ES-I3 (cell line): ENCODE data around the gene MCAM.

Experiments used
- H3K36me3 ChIP-seq: 2 replicates; pipeline ENCODE4 v1.6.1; 2013; ENCODE audit warnings: mild to moderate bottlenecking, low read length, control low read depth, moderate library complexity; ENCODE audit not compliant: insufficient read depth
- H3K4me1 ChIP-seq: 2 replicates; pipeline ENCODE4 v1.6.1; 2013; ENCODE audit warnings: mild to moderate bottlenecking, control low read depth, low read length; ENCODE audit not compliant: insufficient read depth
- H3K9ac ChIP-seq: 2 replicates; pipeline ENCODE4 v1.6.1; 2013; ENCODE audit warnings: low read depth, mild to moderate bottlenecking, low read length, moderate library complexity
- H3K9me3 ChIP-seq: 2 replicates; pipeline ENCODE4 v1.6.1; 2013; ENCODE audit warnings: mild to moderate bottlenecking, low read length, moderate library complexity; ENCODE audit not compliant: control insufficient read depth, insufficient read depth

The MCAM gene

DNA sequence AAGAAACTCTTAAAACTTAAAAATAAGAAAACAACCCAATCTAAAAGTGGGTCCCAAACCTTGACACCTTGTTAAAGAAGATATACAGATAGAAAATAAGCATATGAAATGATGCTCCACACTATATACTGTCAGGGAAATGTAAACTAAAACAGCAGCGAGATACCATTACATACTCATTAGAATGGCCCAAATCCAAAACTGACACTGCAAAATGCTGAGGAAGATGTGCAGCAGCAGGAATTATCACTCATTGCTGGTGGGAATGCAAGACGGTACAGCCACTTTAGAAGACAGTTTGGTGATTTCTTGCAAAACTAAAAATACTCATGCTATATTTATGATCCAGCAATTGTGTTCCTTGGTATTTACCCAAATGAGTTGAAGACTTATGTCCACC is 12.4 kb upstream of the MCAM start:
- H3K9ac ChIP-seq = no peak overlapping the region
- H3K9me3 ChIP-seq = no peaks in the 10 kb centered on the region
- H3K4me1 ChIP-seq = no peaks in the 10 kb centered on the region; the same call in 1 of the 2 replicates
- no peaks in the 10 kb centered on the region for H3K36me3 ChIP-seq

DNA sequence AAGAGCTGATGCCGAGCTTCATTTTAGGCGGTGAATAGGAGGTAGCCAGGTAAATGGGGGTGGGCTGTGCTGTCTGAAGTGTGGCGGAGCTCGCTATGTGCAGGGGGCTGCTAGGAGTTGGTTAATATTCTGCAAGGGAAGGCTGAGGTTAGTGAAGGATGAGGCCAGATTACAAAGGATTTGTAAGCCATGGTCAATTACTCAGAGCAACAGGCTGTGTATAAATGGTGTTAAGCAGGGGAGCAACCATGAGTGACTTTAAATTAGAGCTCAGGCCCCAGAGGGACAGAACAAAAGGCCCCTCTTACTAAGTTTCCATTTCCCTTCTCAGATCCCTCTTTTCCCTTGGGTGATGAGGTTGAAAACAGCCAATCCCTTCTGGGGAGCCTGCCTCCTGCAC is 7.3 kb upstream of the MCAM start:
- Histone ChIP-seq H3K36me3 (no peaks in the 10 kb centered on the region), H3K9me3 (no peaks in the 10 kb centered on the region), H3K4me1 (peaks cover 10% of the 10 kb centered on the region), H3K9ac (no peak overlapping the region)

DNA sequence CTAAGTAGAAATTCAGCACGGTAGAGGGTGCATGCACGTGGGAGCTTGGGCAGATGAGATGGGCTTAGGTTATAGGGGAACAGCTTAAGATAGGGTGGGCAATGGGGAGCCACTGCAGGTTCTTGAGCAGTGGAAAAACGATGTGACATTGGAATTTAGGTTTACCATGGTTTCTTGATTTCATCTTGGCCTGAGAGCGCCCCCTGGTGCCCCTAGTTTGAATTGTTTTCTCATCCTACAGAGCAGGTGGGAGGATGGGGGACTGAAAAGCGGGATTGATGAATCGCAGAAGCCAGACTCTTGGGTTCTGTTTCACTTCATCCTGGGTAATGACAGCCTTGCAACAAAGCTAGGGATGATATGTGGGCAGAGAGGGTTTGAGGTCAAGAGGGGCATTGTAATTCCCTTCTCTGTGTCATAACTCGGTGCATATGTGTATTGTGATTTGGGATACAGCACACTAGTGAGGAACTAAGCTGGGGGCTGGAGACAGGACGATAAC is 6.7 kb upstream of the MCAM start:
- no peak overlapping the region for H3K9ac ChIP-seq
- no peaks in the 10 kb centered on the region for H3K9me3 ChIP-seq
- no peaks in the 10 kb centered on the region for H3K36me3 ChIP-seq
- peaks cover 14% of the 10 kb centered on the region for H3K4me1 ChIP-seq

DNA sequence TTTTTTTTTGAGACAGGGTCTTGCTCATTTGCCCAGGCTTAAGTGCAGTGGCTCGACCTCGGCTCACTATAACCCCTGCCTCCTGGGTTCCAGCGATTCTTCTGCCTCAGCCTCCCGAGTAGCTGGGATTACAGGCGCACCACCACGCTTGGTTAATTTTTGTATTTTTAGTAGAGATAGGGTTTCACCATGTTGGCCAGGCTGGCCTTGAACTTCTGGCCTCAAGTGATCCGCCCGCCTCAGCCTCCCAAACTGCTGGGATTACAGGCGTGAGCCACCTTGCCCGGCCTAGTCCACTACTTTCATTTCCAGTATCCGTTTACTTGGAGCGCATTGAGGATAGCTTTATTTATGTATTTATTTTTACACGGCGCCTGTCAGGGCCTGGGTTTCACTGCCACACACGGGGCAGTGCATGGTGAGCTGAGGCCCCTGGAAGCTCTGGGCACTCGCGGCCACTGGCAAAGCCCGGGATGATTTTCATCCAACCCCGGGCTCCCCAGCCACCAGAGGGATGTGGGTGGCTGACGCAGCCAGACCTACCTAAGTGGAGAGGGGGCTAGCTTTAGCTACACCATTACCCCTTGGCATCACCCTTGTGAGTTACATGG is 6.1 kb upstream of the MCAM start:
- Histone ChIP-seq H3K36me3 (no peaks in the 10 kb centered on the region), H3K9ac (no peak overlapping the region), H3K4me1 (peaks cover 14% of the 10 kb centered on the region), H3K9me3 (no peaks in the 10 kb centered on the region)

DNA sequence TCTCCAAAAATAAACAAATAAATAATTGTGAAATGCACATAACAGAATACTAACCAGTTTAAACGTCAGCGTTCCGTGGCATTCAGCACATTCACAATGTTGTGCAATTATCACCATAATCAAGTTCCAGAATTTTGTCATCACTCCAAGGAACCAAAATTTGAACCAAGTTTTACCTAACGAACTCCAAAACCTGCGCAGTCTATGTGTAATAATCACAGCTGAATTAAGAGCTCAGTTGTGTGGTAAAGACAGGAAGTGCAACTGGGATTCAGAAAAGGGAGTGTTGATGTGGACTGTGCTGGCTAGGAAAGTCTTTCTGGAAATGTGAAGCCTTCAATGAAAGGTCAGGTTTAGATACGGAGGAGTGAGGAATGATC is 5.4 kb upstream of the MCAM start:
- H3K4me1 ChIP-seq = peaks cover 19% of the 10 kb centered on the region
- H3K9ac ChIP-seq = peak overlapping the region; percentile 53; the same call in 1 of the 2 replicates
- no peaks in the 10 kb centered on the region for H3K9me3 ChIP-seq
- no peaks in the 10 kb centered on the region for H3K36me3 ChIP-seq

DNA sequence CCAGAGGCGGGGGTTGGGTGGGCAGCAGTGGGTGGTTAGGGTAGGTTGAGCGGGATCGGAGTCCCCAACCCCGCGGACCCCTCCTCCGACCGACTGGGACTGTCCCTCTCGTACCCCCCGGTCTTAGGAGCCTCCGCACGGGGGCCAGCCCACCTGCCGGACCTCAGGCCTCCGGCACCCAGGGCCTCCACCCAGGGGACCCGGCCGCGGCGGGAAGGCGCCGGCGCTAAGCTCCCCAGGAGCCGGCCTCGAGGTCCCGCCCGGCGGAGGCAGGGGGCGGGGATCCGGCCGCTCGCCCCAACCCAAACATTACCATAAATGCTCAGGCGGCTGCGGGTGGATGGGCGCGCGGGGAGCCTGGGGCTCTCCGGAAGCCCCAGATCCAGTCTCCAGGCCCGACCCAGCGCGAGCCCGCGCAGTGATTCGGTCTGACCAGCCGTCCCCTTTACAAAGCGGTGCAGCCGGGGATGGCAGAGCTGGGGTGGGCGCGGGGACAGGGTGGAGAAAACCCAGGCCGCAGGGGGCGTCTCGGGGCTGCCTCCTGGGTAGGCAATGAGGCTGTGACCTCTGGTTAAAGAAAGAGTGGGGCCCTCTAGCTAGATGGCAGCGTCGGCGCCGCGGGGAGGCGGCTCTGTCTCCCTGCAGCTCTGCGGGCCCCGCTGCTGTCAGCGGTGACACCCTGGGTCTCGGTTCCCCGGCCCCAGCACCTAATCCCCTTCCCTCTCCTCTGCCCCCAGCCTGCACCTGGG is 4.0 kb upstream of the MCAM start:
- no peaks in the 10 kb centered on the region for H3K36me3 ChIP-seq
- peak overlapping the region; percentile 53 for H3K9ac ChIP-seq
- H3K4me1 ChIP-seq = peaks cover 19% of the 10 kb centered on the region
- no peaks in the 10 kb centered on the region for H3K9me3 ChIP-seq

DNA sequence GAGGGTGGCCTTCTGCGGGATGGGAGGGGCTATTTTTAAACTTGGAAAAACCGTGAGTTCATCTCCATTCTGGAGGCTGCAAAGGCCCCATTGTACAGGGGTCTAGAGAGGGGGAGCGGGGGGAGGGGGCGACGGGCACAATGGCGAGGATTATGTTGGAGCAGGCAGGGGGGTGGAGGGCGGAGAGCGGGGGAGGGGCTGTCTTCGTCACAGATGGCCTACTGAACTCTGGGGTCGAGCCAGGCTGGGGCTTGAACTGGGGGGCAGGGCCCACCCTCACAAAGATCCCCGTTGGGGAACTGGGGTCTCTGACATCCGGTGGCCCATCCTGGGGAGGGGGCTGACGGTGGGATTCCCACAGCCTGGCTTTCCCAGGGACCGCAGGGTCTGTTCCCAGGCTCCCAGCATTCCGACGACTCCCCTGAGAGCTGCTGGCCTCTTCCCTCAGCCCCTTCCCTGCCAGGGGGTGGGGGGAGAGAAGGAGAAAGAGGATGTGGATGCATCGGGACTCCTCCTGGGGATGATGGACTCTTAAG is 3.4 kb upstream of the MCAM start:
- Histone ChIP-seq H3K9ac (peak overlapping the region; percentile 53), H3K4me1 (peaks cover 19% of the 10 kb centered on the region)

DNA sequence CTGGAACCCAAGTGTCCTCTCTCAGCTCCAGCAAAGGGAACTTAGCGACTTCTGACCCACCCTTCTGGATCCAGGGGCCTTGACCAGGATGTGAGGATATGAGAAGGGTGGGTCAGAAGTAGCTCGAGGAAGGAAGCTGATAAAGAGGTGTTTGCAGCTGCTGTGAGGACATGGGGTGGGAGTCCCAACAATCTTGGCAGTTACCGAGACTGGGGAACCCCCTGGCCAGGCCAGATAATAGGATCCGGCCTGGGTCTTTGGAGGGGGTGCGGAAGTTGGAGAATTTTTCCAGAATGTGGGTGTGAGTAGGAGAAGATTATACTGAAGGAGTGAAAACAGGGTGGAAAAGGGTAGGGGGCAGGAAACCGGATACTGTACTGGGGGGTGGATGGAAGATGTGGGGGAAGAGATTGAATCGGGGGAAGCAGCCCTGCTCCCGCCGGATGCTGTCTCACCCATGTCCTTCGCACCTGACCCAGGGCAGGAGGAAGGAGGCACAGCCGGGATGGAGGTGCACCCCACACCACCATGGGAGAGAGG is 2.8 kb upstream of the MCAM start:
- no peaks in the 10 kb centered on the region for H3K36me3 ChIP-seq
- peaks cover 22% of the 10 kb centered on the region for H3K4me1 ChIP-seq
- no peak overlapping the region; the same call in 1 of the 2 replicates for H3K9ac ChIP-seq
- H3K9me3 ChIP-seq = no peaks in the 10 kb centered on the region

More for the DNA sequence above, 3.4 kb upstream of the MCAM start:
- no peaks in the 10 kb centered on the region for H3K9me3 ChIP-seq
- H3K36me3 ChIP-seq = no peaks in the 10 kb centered on the region

DNA sequence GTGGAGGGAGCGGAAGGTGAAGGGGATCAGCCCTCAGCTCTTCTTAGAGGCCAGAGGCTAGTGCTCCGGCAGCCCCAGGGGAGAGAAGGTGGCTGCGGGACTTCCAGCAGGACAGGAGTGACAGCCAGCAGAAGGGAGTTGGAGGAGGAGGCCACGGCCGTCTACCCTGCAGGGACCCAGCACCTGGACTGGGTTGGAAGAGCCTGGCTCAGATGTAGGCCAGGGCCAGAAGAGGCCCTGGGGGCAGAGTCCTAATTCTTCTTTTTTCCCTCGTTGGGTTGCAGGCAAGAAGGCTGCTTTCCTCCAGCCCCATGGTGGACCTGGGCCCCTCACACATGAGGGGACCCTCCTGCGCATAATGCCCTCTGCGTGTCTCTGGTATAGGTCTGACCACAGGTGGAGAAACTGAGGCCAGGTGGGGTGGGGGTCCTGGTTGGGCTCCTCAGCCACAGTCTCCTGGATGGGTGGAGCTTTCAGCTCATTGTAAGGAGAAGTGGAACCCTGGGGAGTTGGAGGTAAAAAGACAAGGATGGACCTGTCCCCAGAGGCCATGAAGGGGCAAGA is 2.3 kb upstream of the MCAM start:
- 0 out of 2 replicates have a peak, but pooled peaks cover 1% of the 10 kb centered on the region for H3K36me3 ChIP-seq
- peak overlapping the region; percentile 56 for H3K9ac ChIP-seq
- peaks cover 24% of the 10 kb centered on the region for H3K4me1 ChIP-seq
- H3K9me3 ChIP-seq = no peaks in the 10 kb centered on the region

DNA sequence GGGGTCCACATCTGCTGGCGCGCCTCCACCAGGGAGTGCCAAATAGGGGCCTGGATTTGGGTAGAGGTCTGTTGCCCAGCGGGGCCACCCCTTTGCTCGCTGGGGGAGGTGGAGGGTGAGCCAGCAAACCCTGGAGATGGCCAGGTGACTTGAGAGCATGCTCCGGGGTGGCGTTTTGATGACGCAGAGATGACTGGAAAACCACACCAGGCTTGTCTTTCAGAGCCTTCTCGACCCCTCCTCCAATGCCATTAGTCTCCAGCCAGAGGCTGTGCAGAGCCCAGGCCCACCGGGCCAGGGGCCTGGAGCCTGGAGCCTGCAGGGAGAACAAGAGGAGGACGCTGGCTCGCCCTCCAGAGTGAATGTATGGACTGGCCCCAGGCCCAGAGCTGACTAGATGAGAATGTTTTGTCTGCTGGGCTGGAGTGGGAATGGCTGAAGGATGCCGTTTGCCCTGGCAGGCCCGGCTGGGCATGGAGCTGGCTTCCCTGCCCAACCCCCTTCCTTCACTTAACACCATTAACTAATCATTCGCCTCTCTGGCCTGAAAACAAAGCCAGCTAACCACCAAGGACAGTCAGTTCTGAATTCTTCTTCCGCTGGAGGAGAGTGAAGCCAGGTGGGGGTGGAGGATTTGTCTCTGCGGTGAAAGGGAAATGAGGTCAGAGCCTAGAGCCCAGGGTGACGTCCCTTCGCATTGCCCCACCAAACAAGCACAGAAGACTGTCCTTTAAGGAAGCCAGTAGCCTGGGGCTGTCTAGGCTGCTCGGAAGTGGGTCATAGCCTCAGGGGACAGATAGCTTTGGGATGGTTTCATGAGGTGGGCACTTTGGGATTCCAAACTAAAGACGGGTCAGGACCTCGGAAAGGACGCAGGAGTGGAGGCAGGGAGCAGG is 1.6 kb upstream of the MCAM start:
- Histone ChIP-seq H3K36me3 (0 out of 2 replicates have a peak, but pooled peaks cover 6% of the 10 kb centered on the region), H3K9me3 (no peaks in the 10 kb centered on the region), H3K4me1 (peaks cover 24% of the 10 kb centered on the region), H3K9ac (peak overlapping the region; percentile 56)

DNA sequence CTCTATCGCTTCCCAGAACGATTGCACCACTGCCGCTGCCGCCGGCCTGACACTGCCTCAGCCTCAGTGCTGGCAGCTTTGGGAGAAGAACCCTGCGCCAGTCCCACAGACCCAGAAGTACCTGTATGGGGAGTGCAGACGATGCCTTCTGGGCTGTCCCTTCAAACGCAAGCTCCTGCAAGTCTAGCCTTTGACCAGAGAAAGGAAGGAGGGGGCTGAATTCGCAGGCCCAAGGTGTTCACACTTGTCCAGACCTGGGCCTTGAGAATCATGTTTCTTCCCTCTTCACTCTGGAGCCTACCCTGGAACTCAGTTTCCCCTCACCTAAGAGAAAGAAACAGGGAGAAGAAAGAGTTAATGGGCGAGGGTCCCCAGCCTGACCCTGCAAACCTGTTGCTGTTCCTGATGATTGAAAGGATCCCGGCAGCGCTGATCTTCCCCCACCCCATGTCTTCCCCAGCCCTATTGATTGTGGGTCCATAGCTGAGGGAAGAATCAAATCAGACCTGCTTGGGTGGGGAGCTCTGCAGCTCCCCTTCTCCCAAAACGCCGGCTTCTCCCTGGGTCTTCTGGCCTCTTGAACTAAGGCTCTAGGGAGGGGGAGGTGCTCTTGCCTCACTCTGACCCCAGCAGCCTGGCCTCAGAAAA is 786 bp upstream of the MCAM start:
- peaks cover 24% of the 10 kb centered on the region for H3K4me1 ChIP-seq
- peaks cover 11% of the 10 kb centered on the region for H3K36me3 ChIP-seq
- no peaks in the 10 kb centered on the region for H3K9me3 ChIP-seq
- peak overlapping the region; percentile 56 for H3K9ac ChIP-seq

DNA sequence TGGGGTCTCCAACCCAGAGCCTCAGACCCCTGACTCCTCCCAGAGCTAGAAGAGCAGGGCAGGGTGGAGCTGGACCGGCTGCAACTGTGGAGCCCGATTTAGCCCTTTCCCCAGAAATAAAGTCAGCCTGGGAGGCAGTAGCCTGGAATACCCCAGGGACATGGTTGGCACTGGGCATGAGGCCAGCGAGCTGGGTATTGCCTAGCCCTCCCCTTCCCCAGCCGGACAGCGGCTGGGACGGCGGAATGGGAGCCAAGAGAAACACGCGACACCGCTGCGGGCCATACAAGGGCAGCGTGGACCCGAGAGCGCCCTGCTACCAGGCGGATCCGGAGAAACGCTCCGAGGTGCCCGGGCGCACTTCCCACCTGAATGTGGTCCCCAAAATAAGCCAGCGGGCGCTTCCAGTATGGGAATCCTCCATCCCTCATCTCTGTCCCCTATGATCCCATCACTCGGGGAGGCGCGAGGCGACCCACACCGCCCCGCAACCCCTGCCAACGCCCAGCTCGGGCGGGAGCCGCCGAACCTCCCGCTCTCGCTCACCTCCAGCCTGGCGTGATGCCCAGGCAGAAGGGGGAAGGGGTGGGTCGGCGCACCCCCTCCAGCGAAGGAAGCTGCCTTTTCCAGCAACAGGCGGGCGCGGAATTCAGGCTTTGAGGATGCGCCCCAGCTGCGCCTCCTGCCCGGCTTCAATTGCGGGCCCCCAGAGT is 758 bp downstream of the MCAM start:
- H3K4me1 ChIP-seq = peaks cover 20% of the 10 kb centered on the region
- peaks cover 19% of the 10 kb centered on the region for H3K36me3 ChIP-seq
- peak overlapping the region; percentile 77 for H3K9ac ChIP-seq
- no peaks in the 10 kb centered on the region for H3K9me3 ChIP-seq
